Testis (tissue), 3 donors: Measurements from ENCODE around the gene TRMT61A. TPM values are rescaled to one million over a fixed set of nuclear protein-coding genes. Genes with fewer than 3 reads are reported as not detected.

Experiments
- DNase-seq: peaks from one replicate; pipeline ENCODE4 v3.0.0-alpha.2; 2019
- H3K27ac ChIP-seq, 2 donors: fragments of 200-600 bp; sonication (generic); one replicate each; pipeline ENCODE4 v1.5.1; 2019
- H3K27me3 ChIP-seq: fragments of 200-600 bp; sonication (generic); one replicate; pipeline ENCODE4 v1.5.1; 2019
- H3K36me3 ChIP-seq: fragments of 200-600 bp; sonication (generic); one replicate; pipeline ENCODE4 v1.5.1; 2017; ENCODE audit warnings: low read depth; ENCODE audit errors: missing control alignments
- H3K4me1 ChIP-seq: fragments of 200-600 bp; sonication (generic); one replicate; pipeline ENCODE4 v1.5.1; 2019
- H3K4me3 ChIP-seq, 2 donors: fragments of 200-600 bp; sonication (generic); one replicate each; pipeline ENCODE4 v1.5.1; 2017 to 2019
- H3K9me3 ChIP-seq: fragments of 200-600 bp; sonication (generic); one replicate; pipeline ENCODE4 v1.5.1; 2017
- CTCF ChIP-seq, 3 experiments: fragments of 450-650 bp in 2 of 3; fragments of 200-600 bp in 1 of 3; sonication (generic) in 1 of 3; IDR thresholded peaks; one replicate each; pipeline ENCODE4 v1.5.1; 2016 to 2019; ENCODE audit warnings: antibody characterized with exemption in 3 of 3, mild to moderate bottlenecking in 2 of 3, moderate library complexity in 1 of 3
- POLR2A ChIP-seq: fragments of 450-650 bp; IDR thresholded peaks from one replicate; pipeline ENCODE4 v1.6.1; 2017; ENCODE audit warnings: antibody characterized with exemption, mild to moderate bottlenecking, moderate library complexity
- WGBS, 2 donors: methylation state at CpG; one replicate each; pipeline ENCODE4 v1.1.5; 2018; 5-methylcytosine and 5-hydroxymethylcytosine counted together
- intact Hi-C: fragments of 100-400 bp; cut with DNase I; formaldehyde crosslinking; loops from one replicate; pipeline ENCODE4 v1.15.1; 2023; ENCODE audit warnings: low total_unique reads
- polyA plus RNA-seq: library from polyadenylated mRNA; stranded (reverse); fragments of 350-450 nt; fragmentation: Illumina TruSeq; extraction: RNeasy Lipid Tissue Mini Kit (QIAGEN cat#74804); gene quantifications from one replicate; pipeline ENCODE4 v1.2.3, GENCODE V29; 2014; ENCODE audit warnings: low read depth, low replicate concordance; ENCODE audit not compliant: insufficient read depth
- total RNA-seq, 2 donors: library from RNA; depleted of rRNA; stranded (reverse); fragments of >200 nt; gene quantifications; one replicate each; pipeline ENCODE4 v1.2.3, GENCODE V29; 2016

The TRMT61A gene
- total and polyA plus RNA-seq, 3 donors from 2014 or later, result 12.1 to 29.8 (median 19.1) TPM

- TF ChIP-seq POLR2A (no peak), CTCF (IDR thresholded peaks at IDR 0.05) (no peak)
- peak; percentile 16 for DNase-seq
- no peaks in the 10 kb centered on the region for H3K27me3 ChIP-seq
- H3K9me3 ChIP-seq, result no peaks in the 10 kb centered on the region
- intact Hi-C loops, result loop anchor here (10.0 kb wide), 1 partner anchor 50 kb away; no protein-coding TSS in a partner anchor
- no peak overlapping the region for H3K27ac ChIP-seq
- no peaks in the 10 kb centered on the region for H3K36me3 ChIP-seq
- H3K4me3 ChIP-seq, result no peak overlapping the region
- peaks cover 31% of the 10 kb centered on the region for H3K4me1 ChIP-seq
- 76 to 82% methylated on average over 8 of the region's 8 CpGs for WGBS, 2 donors
Observed at GRCh38 chr14:103504991-103505565, 23.9 kb upstream of the TRMT61A start.

- Histone ChIP-seq H3K4me3 (no peak overlapping the region), H3K27me3 (no peaks in the 10 kb centered on the region), H3K4me1 (peaks cover 31% of the 10 kb centered on the region), H3K36me3 (no peaks in the 10 kb centered on the region), H3K27ac (peak overlapping the region; percentile 54 to 63), H3K9me3 (no peaks in the 10 kb centered on the region)
- TF ChIP-seq POLR2A (no peak), CTCF (IDR thresholded peaks at IDR 0.05) (no peak)
- DNase-seq, result no peak
- WGBS, 2 donors, result 80 to 81% methylated on average over 3 of the region's 3 CpGs
- intact Hi-C loops, result loop anchor here (10.0 kb wide), 1 partner anchor 47 kb away; no protein-coding TSS in a partner anchor
Observed at GRCh38 chr14:103507751-103508150, 21.2 kb upstream of the TRMT61A start.

GRCh38 chr14:103508521-103509329 lies 20.3 kb upstream of the TRMT61A start:
- peak overlapping the region; percentile 54 to 74 for H3K27ac ChIP-seq
- intact Hi-C loops, result loop anchor here (10.0 kb wide), 1 partner anchor 46 kb away; no protein-coding TSS in a partner anchor
- peaks cover 40% of the 10 kb centered on the region for H3K4me1 ChIP-seq
- TF ChIP-seq CTCF (IDR thresholded peaks at IDR 0.05) (no peak), POLR2A (no peak)
- no peaks in the 10 kb centered on the region for H3K9me3 ChIP-seq
- H3K36me3 ChIP-seq, result no peaks in the 10 kb centered on the region
- 58 to 60% methylated on average over 16 of the region's 16 CpGs for WGBS, 2 donors
- no peak overlapping the region for H3K4me3 ChIP-seq
- H3K27me3 ChIP-seq, result no peaks in the 10 kb centered on the region
- DNase-seq, result peak; percentile 60

GRCh38 chr14:103509864-103510723 lies 18.9 kb upstream of the TRMT61A start:
- Histone ChIP-seq H3K36me3 (no peaks in the 10 kb centered on the region), H3K4me3 (no peak overlapping the region), H3K9me3 (no peaks in the 10 kb centered on the region), H3K27me3 (no peaks in the 10 kb centered on the region), H3K27ac (peak overlapping the region in 1 of 2 donors; percentile 54), H3K4me1 (peaks cover 40% of the 10 kb centered on the region)
- intact Hi-C loops, result loop anchor here (10.0 kb wide), 1 partner anchor 45 kb away; no protein-coding TSS in a partner anchor
- DNase-seq, result no peak
- 91 to 93% methylated on average over 11 of the region's 11 CpGs for WGBS, 2 donors
- no peak for TF ChIP-seq CTCF (IDR thresholded peaks at IDR 0.05)
- no peak for TF ChIP-seq POLR2A
